IPS DF 6.9 (cell line): Measurements from ENCODE around the gene IMP4.

Source experiments
- DNase-seq: peaks from one replicate; pipeline ENCODE4 v3.0.0-alpha.2; 2013; ENCODE audit warnings: low read depth, low spot score
- H3K27ac ChIP-seq: one replicate; pipeline ENCODE4 v1.5.1; 2013; ENCODE audit warnings: low read length, control low read depth
- H3K27me3 ChIP-seq: 2 replicates; pipeline ENCODE4 v1.6.1; 2013; ENCODE audit warnings: mild to moderate bottlenecking, low read length; ENCODE audit not compliant: control insufficient read depth, insufficient read depth
- H3K36me3 ChIP-seq: 2 replicates; pipeline ENCODE4 v1.6.1; 2013; ENCODE audit warnings: low read length; ENCODE audit not compliant: control insufficient read depth, insufficient read depth
- H3K4me1 ChIP-seq: 2 replicates; pipeline ENCODE4 v1.6.1; 2013; ENCODE audit warnings: low read length; ENCODE audit not compliant: control insufficient read depth, insufficient read depth
- H3K4me3 ChIP-seq: 2 replicates; pipeline ENCODE4 v1.5.1; 2013; ENCODE audit warnings: mild to moderate bottlenecking, low read length
- H3K9me3 ChIP-seq: 2 replicates; pipeline ENCODE4 v1.6.1; 2013; ENCODE audit warnings: low read length, inconsistent platforms; ENCODE audit not compliant: control insufficient read depth, insufficient read depth
- WGBS: extraction: QIAGEN DNeasy Blood & Tissue Kit; methylation state at CpG from one replicate; pipeline ENCODE4 v1.1.7; 2013; ENCODE audit warnings: mixed read lengths, missing lambda C conversion rate; ENCODE audit not compliant: insufficient read length, insufficient coverage; 5-methylcytosine and 5-hydroxymethylcytosine counted together

Gene IMP4

DNA sequence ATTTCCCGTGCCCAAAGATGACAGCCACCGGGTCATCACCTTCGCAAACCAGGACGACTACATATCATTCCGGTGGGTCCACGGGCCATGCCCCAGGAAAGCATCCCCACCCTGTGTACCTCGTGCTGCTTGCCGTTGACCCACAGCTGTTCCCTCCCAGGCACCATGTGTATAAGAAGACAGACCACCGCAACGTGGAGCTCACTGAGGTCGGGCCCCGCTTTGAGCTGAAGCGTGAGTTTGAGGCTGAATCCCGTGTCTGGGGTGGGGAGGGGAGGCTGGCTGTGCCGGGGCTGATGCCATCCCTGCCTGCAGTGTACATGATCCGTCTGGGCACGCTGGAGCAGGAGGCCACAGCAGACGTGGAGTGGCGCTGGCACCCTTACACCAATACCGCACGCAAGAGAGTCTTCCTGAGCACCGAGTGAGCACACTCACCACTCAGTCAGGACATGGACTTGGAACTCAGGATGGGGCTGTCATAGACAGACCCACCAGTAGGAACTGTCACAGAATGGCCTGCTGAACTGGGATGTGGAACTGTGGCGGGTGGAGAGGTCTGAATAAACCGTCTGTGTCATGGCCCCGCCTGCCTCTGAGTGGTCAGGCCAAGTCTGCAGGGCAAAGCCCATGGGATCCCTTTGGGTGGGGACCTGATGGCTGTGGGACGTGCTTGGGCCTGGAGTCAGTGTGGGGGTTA, 3.5 kb downstream of the IMP4 start:
- Histone ChIP-seq H3K9me3 (no peaks in the 10 kb centered on the region), H3K4me1 (no peaks in the 10 kb centered on the region), H3K36me3 (peaks cover 23% of the 10 kb centered on the region), H3K27ac (no peak overlapping the region), H3K27me3 (no peaks in the 10 kb centered on the region), H3K4me3 (no peak overlapping the region)
- DNase-seq = no peak
- no CpG with 5 or more reads among the region's 26 CpGs for WGBS

GRCh38 chr2:130346741-130347066, 4.0 kb downstream of the IMP4 start:
- WGBS = no CpG with 5 or more reads among the region's 4 CpGs
- no peaks in the 10 kb centered on the region for H3K27me3 ChIP-seq
- no peaks in the 10 kb centered on the region for H3K9me3 ChIP-seq
- DNase-seq = no peak
- no peak overlapping the region for H3K4me3 ChIP-seq
- H3K36me3 ChIP-seq = peaks cover 23% of the 10 kb centered on the region
- no peak overlapping the region for H3K27ac ChIP-seq
- H3K4me1 ChIP-seq = no peaks in the 10 kb centered on the region

DNA sequence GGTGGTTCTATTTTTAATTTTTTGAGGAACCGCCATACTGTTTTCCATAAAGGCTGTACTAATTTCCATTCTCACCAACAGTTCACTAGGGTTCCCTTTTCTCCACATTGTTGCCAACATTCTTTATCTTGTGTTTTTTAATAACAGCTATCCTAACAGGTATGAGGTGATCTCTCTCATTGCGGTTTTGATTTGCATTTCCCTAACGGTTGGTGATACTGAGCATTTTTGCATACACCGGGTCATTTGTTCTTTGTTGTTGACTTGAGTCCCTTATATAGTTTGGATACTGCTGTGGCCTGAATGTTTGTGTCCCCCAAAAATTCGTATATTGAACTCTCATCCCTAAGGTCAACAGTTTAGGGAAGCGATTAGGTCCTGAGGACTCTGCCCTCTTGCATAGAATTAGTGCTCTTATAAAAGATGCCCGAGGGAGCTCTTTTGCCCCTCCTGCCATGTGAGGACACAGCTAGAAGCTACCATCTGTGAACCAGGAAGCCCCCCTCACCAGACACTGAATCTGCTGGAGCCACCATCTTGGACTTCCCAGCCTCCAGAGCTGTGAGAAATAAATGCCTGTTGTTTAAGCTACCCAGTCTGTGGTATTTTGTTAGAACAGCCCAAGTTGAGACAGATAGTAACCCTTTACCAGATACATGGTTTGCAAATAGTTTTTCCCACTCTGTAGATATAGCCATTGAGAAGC, 4.7 kb downstream of the IMP4 start:
- WGBS = no CpG with 5 or more reads among the region's 7 CpGs
- H3K9me3 ChIP-seq = no peaks in the 10 kb centered on the region
- no peak overlapping the region for H3K4me3 ChIP-seq
- no peaks in the 10 kb centered on the region for H3K27me3 ChIP-seq
- H3K27ac ChIP-seq = no peak overlapping the region
- H3K36me3 ChIP-seq = peaks cover 23% of the 10 kb centered on the region
- H3K4me1 ChIP-seq = no peaks in the 10 kb centered on the region
- no peak for DNase-seq

DNA sequence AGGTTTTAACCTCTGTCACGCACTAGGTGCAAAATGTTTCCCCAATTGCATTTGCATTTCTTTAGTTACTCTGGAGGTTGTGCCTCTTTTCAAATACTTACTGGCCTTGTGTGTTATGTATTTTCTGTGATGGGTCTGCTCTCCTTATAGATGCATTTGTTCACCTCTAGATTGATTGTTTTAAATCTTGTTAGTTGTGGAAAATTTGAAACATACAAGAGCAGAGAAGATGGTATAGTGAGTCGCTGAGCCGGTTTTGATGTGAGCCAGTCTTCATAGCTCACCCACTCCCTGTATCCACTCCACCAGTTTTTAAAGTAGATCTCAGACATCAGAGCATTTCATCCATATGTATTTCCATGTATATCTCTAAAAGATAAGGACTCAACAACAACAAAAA, 6.5 kb downstream of the IMP4 start:
- H3K4me3 ChIP-seq = no peak overlapping the region
- WGBS = no CpG with 5 or more reads among the region's 3 CpGs
- H3K27ac ChIP-seq = no peak overlapping the region
- peaks cover 23% of the 10 kb centered on the region for H3K36me3 ChIP-seq
- no peaks in the 10 kb centered on the region for H3K4me1 ChIP-seq
- no peaks in the 10 kb centered on the region for H3K27me3 ChIP-seq
- DNase-seq = no peak
- H3K9me3 ChIP-seq = no peaks in the 10 kb centered on the region

DNA sequence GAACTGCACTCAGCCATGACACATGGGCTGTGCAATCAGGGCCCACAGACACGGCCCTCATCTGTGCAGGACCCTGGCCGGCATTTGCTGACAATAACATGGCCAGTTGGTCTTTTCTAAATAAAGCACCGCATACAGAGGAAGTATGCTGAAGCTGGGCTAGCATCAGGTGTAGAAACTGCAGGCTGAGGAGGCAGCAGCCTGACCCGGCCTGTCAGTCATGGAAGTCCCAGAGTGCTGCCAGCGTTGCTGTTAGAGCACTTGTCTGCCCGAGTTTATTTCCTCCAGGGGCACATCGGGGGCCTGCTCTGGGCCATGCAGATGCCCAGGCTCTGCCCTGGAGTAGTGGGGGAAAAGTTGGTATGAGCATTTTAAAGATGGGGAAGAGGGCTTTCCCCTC, 9.0 kb downstream of the IMP4 start:
- peaks cover 2% of the 10 kb centered on the region for H3K36me3 ChIP-seq
- DNase-seq = no peak
- H3K9me3 ChIP-seq = no peaks in the 10 kb centered on the region
- peaks cover 6% of the 10 kb centered on the region; the same call in 1 of the 2 replicates for H3K27me3 ChIP-seq
- no peak overlapping the region for H3K4me3 ChIP-seq
- no CpG with 5 or more reads among the region's 7 CpGs for WGBS
- H3K4me1 ChIP-seq = no peaks in the 10 kb centered on the region
- H3K27ac ChIP-seq = no peak overlapping the region

GRCh38 chr2:130352237-130352636, 9.5 kb downstream of the IMP4 start:
- Histone ChIP-seq H3K4me1 (no peaks in the 10 kb centered on the region), H3K4me3 (no peak overlapping the region), H3K36me3 (no peaks in the 10 kb centered on the region), H3K27me3 (peaks cover 7% of the 10 kb centered on the region; the same call in 1 of the 2 replicates), H3K9me3 (no peaks in the 10 kb centered on the region), H3K27ac (no peak overlapping the region)
- DNase-seq = no peak
- no CpG with 5 or more reads among the region's 7 CpGs for WGBS

GRCh38 chr2:130353291-130354138, 10.8 kb downstream of the IMP4 start:
- Histone ChIP-seq H3K36me3 (no peaks in the 10 kb centered on the region), H3K4me1 (no peaks in the 10 kb centered on the region), H3K4me3 (no peak overlapping the region), H3K27ac (no peak overlapping the region), H3K27me3 (peaks cover 7% of the 10 kb centered on the region; the same call in 1 of the 2 replicates), H3K9me3 (no peaks in the 10 kb centered on the region)
- DNase-seq = no peak
- WGBS = no CpG with 5 or more reads among the region's 7 CpGs

GRCh38 chr2:130354139-130354428, 11.4 kb downstream of the IMP4 start:
- DNase-seq = no peak
- H3K36me3 ChIP-seq = no peaks in the 10 kb centered on the region
- WGBS = no CpG with 5 or more reads among the region's 1 CpG
- no peaks in the 10 kb centered on the region for H3K4me1 ChIP-seq
- no peaks in the 10 kb centered on the region for H3K9me3 ChIP-seq
- peaks cover 7% of the 10 kb centered on the region; the same call in 1 of the 2 replicates for H3K27me3 ChIP-seq
- no peak overlapping the region for H3K27ac ChIP-seq
- no peak overlapping the region for H3K4me3 ChIP-seq

DNA sequence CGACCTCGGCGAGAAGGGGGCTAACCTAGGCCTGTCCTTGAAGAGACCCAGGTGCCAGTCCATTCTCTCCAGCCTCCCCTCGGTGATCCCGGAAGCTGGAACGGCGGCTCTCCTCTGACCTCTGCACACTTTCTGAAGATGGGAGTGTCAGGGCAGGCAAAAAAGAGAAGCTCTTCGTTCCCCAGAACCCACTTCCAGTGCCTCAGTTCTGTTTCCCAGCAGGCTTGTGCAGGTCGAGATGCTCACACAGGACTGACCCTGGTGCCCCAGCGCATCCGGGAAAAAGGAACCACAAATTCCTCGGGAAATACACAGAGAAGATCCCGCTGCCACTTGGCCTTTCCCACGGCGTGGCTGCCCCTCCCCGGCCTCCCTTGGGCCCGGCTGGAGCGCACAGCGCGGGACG, 12.5 kb downstream of the IMP4 start:
- Histone ChIP-seq H3K4me1 (no peaks in the 10 kb centered on the region), H3K27ac (no peak overlapping the region)

GRCh38 chr2:130355578-130356431, 13.1 kb downstream of the IMP4 start, which contains the start of gene PTPN18:
TSS of gene PTPN18 (plus strand) at chr2:130356056. CDS start at chr2:130356108, 52 bp downstream.
- Histone ChIP-seq H3K4me3 (peak within 1 kb of the TSS; percentile 56), H3K4me1 (no peaks in the 10 kb centered on the region), H3K9me3 (no peaks in the 10 kb centered on the region), H3K27me3 (peaks cover 7% of the 10 kb centered on the region; the same call in 1 of the 2 replicates), H3K36me3 (no peaks in the 10 kb centered on the region), H3K27ac (no peak within 1 kb of the TSS)
- no CpG with 5 or more reads among the region's 107 CpGs for WGBS
- DNase-seq = no peak

More for the DNA sequence above, 12.5 kb downstream of the IMP4 start:
- no peaks in the 10 kb centered on the region for H3K36me3 ChIP-seq
- no CpG with 5 or more reads among the region's 21 CpGs for WGBS
- H3K4me3 ChIP-seq = peak overlapping the region; percentile 56; the same call in 1 of the 2 replicates
- no peak for DNase-seq
- no peaks in the 10 kb centered on the region for H3K9me3 ChIP-seq
- H3K27me3 ChIP-seq = peaks cover 7% of the 10 kb centered on the region; the same call in 1 of the 2 replicates
